Measurements from ENCODE around the gene YPEL2.

Gene YPEL2

GRCh38 chr17:59434429-59434828 is 103.0 kb downstream of the YPEL2 start:
- no peak for DNase-seq (ENCODE audit: low read depth)

GRCh38 chr17:59435238-59435637 is 103.8 kb downstream of the YPEL2 start:
- peak; percentile 78 for DNase-seq (ENCODE audit: low read depth)

GRCh38 chr17:59436900-59437299 is 105.4 kb downstream of the YPEL2 start:
- DNase-seq (ENCODE audit: low read depth): no peak

- no peak for DNase-seq (ENCODE audit: low read depth)
These were observed 106.4 kb downstream of the YPEL2 start for GRCh38 chr17:59437791-59438281.

GRCh38 chr17:59439262-59439661 is 107.8 kb downstream of the YPEL2 start:
- no peak for DNase-seq (ENCODE audit: low read depth)

- DNase-seq (ENCODE audit: low read depth): no peak
These were observed 108.3 kb downstream of the YPEL2 start for GRCh38 chr17:59439741-59440211.

GRCh38 chr17:59440757-59441463 is 109.5 kb downstream of the YPEL2 start:
- DNase-seq (ENCODE audit: low read depth): peak; percentile 68

GRCh38 chr17:59441464-59442096 is 110.1 kb downstream of the YPEL2 start:
- no peak for DNase-seq (ENCODE audit: low read depth)

GRCh38 chr17:59443106-59443505 is 111.7 kb downstream of the YPEL2 start:
- DNase-seq (ENCODE audit: low read depth): no peak
